HG03175 (cell line): Measurements from ENCODE around the gene TTC23.

Experiments
- ATAC-seq: cut with Tn5 transposase; IDR thresholded peaks from one replicate; pipeline ENCODE4 v1.9.1; 2021; ENCODE audit warnings: mild to moderate bottlenecking, moderate library complexity; ENCODE audit not compliant: unreplicated experiment

The TTC23 gene

GRCh38 chr15:99165956-99166689 lies 83.3 kb downstream of the TTC23 start:
- no peak for ATAC-seq

GRCh38 chr15:99165020-99165790 lies 84.2 kb downstream of the TTC23 start:
- no peak for ATAC-seq

GRCh38 chr15:99164119-99164518 lies 85.3 kb downstream of the TTC23 start:
- ATAC-seq: no peak

GRCh38 chr15:99163271-99164062 lies 85.9 kb downstream of the TTC23 start:
- no peak for ATAC-seq

GRCh38 chr15:99158626-99159412 lies 90.6 kb downstream of the TTC23 start:
- ATAC-seq: no peak

- ATAC-seq: no peak
Observed at GRCh38 chr15:99157456-99157855, 91.9 kb downstream of the TTC23 start.

GRCh38 chr15:99155961-99156443 lies 93.4 kb downstream of the TTC23 start:
- no peak for ATAC-seq

GRCh38 chr15:99154271-99154670 lies 95.1 kb downstream of the TTC23 start:
- ATAC-seq: no peak

GRCh38 chr15:99153026-99153535 lies 96.3 kb downstream of the TTC23 start:
- ATAC-seq: no peak

- ATAC-seq: no peak
Observed at GRCh38 chr15:99151156-99151555, 98.2 kb downstream of the TTC23 start.

- ATAC-seq: no peak
Observed at GRCh38 chr15:99149366-99149765, 100.0 kb downstream of the TTC23 start.

- ATAC-seq: no peak
Observed at GRCh38 chr15:99148851-99149276, 100.5 kb downstream of the TTC23 start.

- no peak for ATAC-seq
Observed at GRCh38 chr15:99146661-99147060, 102.7 kb downstream of the TTC23 start.

- ATAC-seq: no peak
Observed at GRCh38 chr15:99145778-99146177, 103.6 kb downstream of the TTC23 start.

- no peak for ATAC-seq
Observed at GRCh38 chr15:99145005-99145404, 104.4 kb downstream of the TTC23 start.

GRCh38 chr15:99143655-99144610 lies 105.4 kb downstream of the TTC23 start:
- ATAC-seq: no peak

GRCh38 chr15:99143242-99143641 lies 106.1 kb downstream of the TTC23 start:
- no peak for ATAC-seq

- no peak for ATAC-seq
Observed at GRCh38 chr15:99142562-99142961, 106.8 kb downstream of the TTC23 start.

- no peak for ATAC-seq
Observed at GRCh38 chr15:99141943-99142342, 107.4 kb downstream of the TTC23 start.
